ENCODE results near the gene TNFRSF1A. TPM values are rescaled to one million over a fixed set of nuclear protein-coding genes. Genes with fewer than 3 reads are reported as not detected.
A peak's percentile ranks its signal among the peaks of the same experiment; 100 is the strongest.

The TNFRSF1A gene
- total and polyA plus RNA-seq, 2 of the 13 experiments (the other 11 are each of a cell fraction or from before 2014, with no cell fraction given): 41.5 to 61.2 TPM

DNA sequence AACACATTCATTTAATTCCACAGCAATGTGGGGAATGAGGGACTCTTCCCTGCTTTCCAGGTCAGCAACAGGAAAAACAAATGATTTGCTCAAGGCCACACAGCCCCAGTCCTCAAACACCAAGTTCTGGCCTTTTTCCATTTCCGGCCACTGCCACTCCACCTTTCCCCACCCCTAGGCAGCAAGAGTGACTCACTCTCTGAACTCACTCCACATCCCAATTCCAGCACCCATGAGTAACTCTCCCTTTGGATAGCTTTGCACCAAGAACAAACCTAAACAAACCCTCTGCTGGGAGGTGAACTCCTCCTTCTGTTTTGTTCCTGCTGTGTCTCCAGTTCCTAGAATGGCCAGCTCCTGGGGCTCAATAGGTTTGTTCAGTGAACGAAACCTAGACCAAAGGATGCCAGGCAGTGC is 61.8 kb downstream of the TNFRSF1A start (continued):
- TF ChIP-seq ZNF253 (CRISPR knock-in tag; IDR thresholded peaks at IDR 0.05; ENCODE audit: borderline replicate concordance): no peak
- TF ChIP-seq KLF6 (CRISPR knock-in tag; IDR thresholded peaks at IDR 0.05): no peak
- TF ChIP-seq HHEX (CRISPR knock-in tag; IDR thresholded peaks at IDR 0.05): no peak
- TF ChIP-seq ZFY (CRISPR knock-in tag; IDR thresholded peaks at IDR 0.05): no peak
- TF ChIP-seq ZFP41 (CRISPR knock-in tag; IDR thresholded peaks at IDR 0.05; ENCODE audit: borderline replicate concordance): no peak
- TF ChIP-seq SMC3 (IDR thresholded peaks at IDR 0.05; ENCODE audit: low read length): no peak
- peak; percentile 28; the same call in 1 of the 2 replicates for TF ChIP-seq KDM3A (CRISPR knock-in tag; IDR thresholded peaks at IDR 0.05; ENCODE audit: low read depth)
- no peak for TF ChIP-seq MTF1 (CRISPR knock-in tag; IDR thresholded peaks at IDR 0.05)
- TF ChIP-seq, protein P1, sequence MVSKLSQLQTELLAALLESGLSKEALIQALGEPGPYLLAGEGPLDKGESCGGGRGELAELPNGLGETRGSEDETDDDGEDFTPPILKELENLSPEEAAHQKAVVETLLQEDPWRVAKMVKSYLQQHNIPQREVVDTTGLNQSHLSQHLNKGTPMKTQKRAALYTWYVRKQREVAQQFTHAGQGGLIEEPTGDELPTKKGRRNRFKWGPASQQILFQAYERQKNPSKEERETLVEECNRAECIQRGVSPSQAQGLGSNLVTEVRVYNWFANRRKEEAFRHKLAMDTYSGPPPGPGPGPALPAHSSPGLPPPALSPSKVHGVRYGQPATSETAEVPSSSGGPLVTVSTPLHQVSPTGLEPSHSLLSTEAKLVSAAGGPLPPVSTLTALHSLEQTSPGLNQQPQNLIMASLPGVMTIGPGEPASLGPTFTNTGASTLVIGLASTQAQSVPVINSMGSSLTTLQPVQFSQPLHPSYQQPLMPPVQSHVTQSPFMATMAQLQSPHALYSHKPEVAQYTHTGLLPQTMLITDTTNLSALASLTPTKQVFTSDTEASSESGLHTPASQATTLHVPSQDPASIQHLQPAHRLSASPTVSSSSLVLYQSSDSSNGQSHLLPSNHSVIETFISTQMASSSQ (IDR thresholded peaks at IDR 0.05; ENCODE audit: low read depth): 0 out of 2 replicates have a peak, but pooled peaks have one; percentile 12
- TF ChIP-seq, protein P1 (CRISPR knock-in tag; IDR thresholded peaks at IDR 0.05; ENCODE audit: borderline replicate concordance): no peak
- no peak for TF ChIP-seq SALL2 (CRISPR knock-in tag; IDR thresholded peaks at IDR 0.05)
- TF ChIP-seq, protein P2, sequence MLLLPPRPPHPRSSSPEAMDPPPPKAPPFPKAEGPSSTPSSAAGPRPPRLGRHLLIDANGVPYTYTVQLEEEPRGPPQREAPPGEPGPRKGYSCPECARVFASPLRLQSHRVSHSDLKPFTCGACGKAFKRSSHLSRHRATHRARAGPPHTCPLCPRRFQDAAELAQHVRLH (CRISPR knock-in tag; IDR thresholded peaks at IDR 0.05; ENCODE audit: borderline replicate concordance, low read depth): 0 out of 2 replicates have a peak, but pooled peaks have one; percentile 35
- TF ChIP-seq HBP1 (CRISPR knock-in tag; IDR thresholded peaks at IDR 0.05; ENCODE audit: low read depth): no peak
- no peak for TF ChIP-seq HNRNPK (IDR thresholded peaks at IDR 0.05; ENCODE audit: low read depth, low read length, poor library complexity, severe bottlenecking)
- TF ChIP-seq, protein P3, sequence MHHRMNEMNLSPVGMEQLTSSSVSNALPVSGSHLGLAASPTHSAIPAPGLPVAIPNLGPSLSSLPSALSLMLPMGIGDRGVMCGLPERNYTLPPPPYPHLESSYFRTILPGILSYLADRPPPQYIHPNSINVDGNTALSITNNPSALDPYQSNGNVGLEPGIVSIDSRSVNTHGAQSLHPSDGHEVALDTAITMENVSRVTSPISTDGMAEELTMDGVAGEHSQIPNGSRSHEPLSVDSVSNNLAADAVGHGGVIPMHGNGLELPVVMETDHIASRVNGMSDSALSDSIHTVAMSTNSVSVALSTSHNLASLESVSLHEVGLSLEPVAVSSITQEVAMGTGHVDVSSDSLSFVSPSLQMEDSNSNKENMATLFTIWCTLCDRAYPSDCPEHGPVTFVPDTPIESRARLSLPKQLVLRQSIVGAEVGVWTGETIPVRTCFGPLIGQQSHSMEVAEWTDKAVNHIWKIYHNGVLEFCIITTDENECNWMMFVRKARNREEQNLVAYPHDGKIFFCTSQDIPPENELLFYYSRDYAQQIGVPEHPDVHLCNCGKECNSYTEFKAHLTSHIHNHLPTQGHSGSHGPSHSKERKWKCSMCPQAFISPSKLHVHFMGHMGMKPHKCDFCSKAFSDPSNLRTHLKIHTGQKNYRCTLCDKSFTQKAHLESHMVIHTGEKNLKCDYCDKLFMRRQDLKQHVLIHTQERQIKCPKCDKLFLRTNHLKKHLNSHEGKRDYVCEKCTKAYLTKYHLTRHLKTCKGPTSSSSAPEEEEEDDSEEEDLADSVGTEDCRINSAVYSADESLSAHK (CRISPR knock-in tag; IDR thresholded peaks at IDR 0.05; ENCODE audit: borderline replicate concordance): no peak
- peak; percentile 75 for TF ChIP-seq ZNF430 (CRISPR knock-in tag; IDR thresholded peaks at IDR 0.05)
- TF ChIP-seq ZNF441 (CRISPR knock-in tag; IDR thresholded peaks at IDR 0.05; ENCODE audit: borderline replicate concordance): peak; percentile 73; the same call in 1 of the 2 replicates
- TF ChIP-seq RELA (CRISPR knock-in tag; IDR thresholded peaks at IDR 0.05): no peak
- TF ChIP-seq ZNF75D (CRISPR knock-in tag; IDR thresholded peaks at IDR 0.05; ENCODE audit: borderline replicate concordance): no peak
- TF ChIP-seq ZNF574 (CRISPR knock-in tag; IDR thresholded peaks at IDR 0.05): peak; percentile 25; the same call in 1 of the 2 replicates
